ENCODE measurements around the gene CCSAP. TPM values are rescaled to one million over a fixed set of nuclear protein-coding genes. Genes with fewer than 3 reads are reported as not detected.

CCSAP gene
- total and polyA plus RNA-seq, 2 donors (not counting 1 experiment from before 2014, with no cell fraction given): 4.4 to 6.9 TPM

- Histone ChIP-seq H3K27ac (ENCODE audit: insufficient read depth, low read length) (no peak overlapping the region), H3K4me1 (ENCODE audit: control insufficient read depth, extremely low read depth, insufficient read depth, low read length) (peaks cover 3% of the 10 kb centered on the region), H3K9me3 (ENCODE audit: control insufficient read depth, insufficient read depth, low read depth, low read length) (no peaks in the 10 kb centered on the region), H3K4me3 (replicated peaks in 1 of 4; ENCODE audit: control extremely low read depth in 1 of 4, insufficient read depth in 1 of 4, low read depth in 3 of 4, low read length in 4 of 4) (no peak overlapping the region), H3K36me3 (ENCODE audit: control insufficient read depth, insufficient read depth, low read length) (no peaks in the 10 kb centered on the region), H3K4me2 (ENCODE audit: extremely low read depth, insufficient read depth, low read length) (no peak overlapping the region), H3K79me2 (ENCODE audit: control insufficient read depth, insufficient read depth, low read length) (peaks cover 32% of the 10 kb centered on the region), H2AFZ (ENCODE audit: low read length) (no peak overlapping the region), H4K20me1 (ENCODE audit: control insufficient read depth, extremely low read depth, insufficient read depth, low read length) (no peaks in the 10 kb centered on the region), H3K27me3 (ENCODE audit: control insufficient read depth, insufficient read depth, low read length) (no peaks in the 10 kb centered on the region), H3K9ac (ENCODE audit: insufficient read depth, low read length) (no peak overlapping the region)
- no peak for DNase-seq (ENCODE audit: low read depth in 2 of 2)
- TF ChIP-seq EZH2 (IDR thresholded peaks at IDR 0.05; ENCODE audit: low read length, missing control alignments) (no peak), CTCF (conservative IDR thresholded peaks at IDR 0.05 in 1 of 2, IDR thresholded peaks at IDR 0.05 in 1 of 2; ENCODE audit: low read depth in 1 of 2, low read length in 2 of 2) (no peak)
These were observed 57.4 kb downstream of the CCSAP start for GRCh38 chr1:229285440-229285839.

- peaks cover 3% of the 10 kb centered on the region for H3K4me1 ChIP-seq (ENCODE audit: control insufficient read depth, extremely low read depth, insufficient read depth, low read length)
- no peaks in the 10 kb centered on the region for H3K36me3 ChIP-seq (ENCODE audit: control insufficient read depth, insufficient read depth, low read length)
- TF ChIP-seq CTCF (conservative IDR thresholded peaks at IDR 0.05 in 1 of 2, IDR thresholded peaks at IDR 0.05 in 1 of 2; ENCODE audit: low read depth in 1 of 2, low read length in 2 of 2) (no peak), EZH2 (IDR thresholded peaks at IDR 0.05; ENCODE audit: low read length, missing control alignments) (no peak)
- no peaks in the 10 kb centered on the region for H4K20me1 ChIP-seq (ENCODE audit: control insufficient read depth, extremely low read depth, insufficient read depth, low read length)
- no peak overlapping the region for H3K4me3 ChIP-seq (replicated peaks in 1 of 4; ENCODE audit: control extremely low read depth in 1 of 4, insufficient read depth in 1 of 4, low read depth in 3 of 4, low read length in 4 of 4)
- H3K4me2 ChIP-seq (ENCODE audit: extremely low read depth, insufficient read depth, low read length): no peak overlapping the region
- no peak for DNase-seq (ENCODE audit: low read depth in 2 of 2)
- H2AFZ ChIP-seq (ENCODE audit: low read length): no peak overlapping the region
- no peak overlapping the region for H3K9ac ChIP-seq (ENCODE audit: insufficient read depth, low read length)
- H3K27me3 ChIP-seq (ENCODE audit: control insufficient read depth, insufficient read depth, low read length): no peaks in the 10 kb centered on the region
- H3K27ac ChIP-seq (ENCODE audit: insufficient read depth, low read length): no peak overlapping the region
- peaks cover 33% of the 10 kb centered on the region for H3K79me2 ChIP-seq (ENCODE audit: control insufficient read depth, insufficient read depth, low read length)
- H3K9me3 ChIP-seq (ENCODE audit: control insufficient read depth, insufficient read depth, low read depth, low read length): no peaks in the 10 kb centered on the region
These were observed 58.0 kb downstream of the CCSAP start for GRCh38 chr1:229284887-229285286.

GRCh38 chr1:229283183-229283611, 59.6 kb downstream of the CCSAP start:
- no peak overlapping the region for H2AFZ ChIP-seq (ENCODE audit: low read length)
- no peak overlapping the region for H3K4me3 ChIP-seq (replicated peaks in 1 of 4; ENCODE audit: control extremely low read depth in 1 of 4, insufficient read depth in 1 of 4, low read depth in 3 of 4, low read length in 4 of 4)
- no peaks in the 10 kb centered on the region for H4K20me1 ChIP-seq (ENCODE audit: control insufficient read depth, extremely low read depth, insufficient read depth, low read length)
- H3K4me2 ChIP-seq (ENCODE audit: extremely low read depth, insufficient read depth, low read length): no peak overlapping the region
- H3K36me3 ChIP-seq (ENCODE audit: control insufficient read depth, insufficient read depth, low read length): no peaks in the 10 kb centered on the region
- peaks cover 3% of the 10 kb centered on the region for H3K4me1 ChIP-seq (ENCODE audit: control insufficient read depth, extremely low read depth, insufficient read depth, low read length)
- TF ChIP-seq CTCF (conservative IDR thresholded peaks at IDR 0.05 in 1 of 2, IDR thresholded peaks at IDR 0.05 in 1 of 2; ENCODE audit: low read depth in 1 of 2, low read length in 2 of 2) (no peak), EZH2 (IDR thresholded peaks at IDR 0.05; ENCODE audit: low read length, missing control alignments) (no peak)
- no peak overlapping the region for H3K27ac ChIP-seq (ENCODE audit: insufficient read depth, low read length)
- DNase-seq (ENCODE audit: low read depth in 2 of 2): no peak
- no peaks in the 10 kb centered on the region for H3K9me3 ChIP-seq (ENCODE audit: control insufficient read depth, insufficient read depth, low read depth, low read length)
- H3K9ac ChIP-seq (ENCODE audit: insufficient read depth, low read length): no peak overlapping the region
- peaks cover 43% of the 10 kb centered on the region for H3K79me2 ChIP-seq (ENCODE audit: control insufficient read depth, insufficient read depth, low read length)
- no peaks in the 10 kb centered on the region for H3K27me3 ChIP-seq (ENCODE audit: control insufficient read depth, insufficient read depth, low read length)

Data from fibroblast of lung (primary cell).